ENCODE data around the gene PJVK. TPM values are rescaled to one million over a fixed set of nuclear protein-coding genes. Genes with fewer than 3 reads are reported as not detected.

Gene PJVK
- polyA plus RNA-seq, 1 experiment: 3.4 TPM

- Histone ChIP-seq H3K27ac (ENCODE audit: low read depth, low read length) (no peak overlapping the region), H3K4me3 (ENCODE audit: low read depth, low read length) (no peak overlapping the region), H3K27me3 (ENCODE audit: control insufficient read depth, insufficient read depth, low read length) (no peaks in the 10 kb centered on the region), H3K9me3 (ENCODE audit: control insufficient read depth, insufficient read depth, low read length) (no peaks in the 10 kb centered on the region)
- DNase-seq (ENCODE audit: low read depth, low spot score): no peak
- no peak for TF ChIP-seq CTCF (IDR thresholded peaks at IDR 0.05; ENCODE audit: low read depth, low read length)
- CTCF ChIA-PET: interaction anchor here (4.7 kb wide), 1 partner anchor 11 kb away, joined by 29 read pairs; no protein-coding TSS in a partner anchor
- POLR2A ChIA-PET: interaction anchor here (0.9 kb wide), 1 partner anchor 25 kb away, joined by 3 read pairs; the partner anchor contains the start of genes PJVK and PRKRA
These were observed 24.8 kb upstream of the PJVK start for GRCh38 chr2:178426388-178426787.

GRCh38 chr2:178427458-178427857, 23.7 kb upstream of the PJVK start:
- no peak overlapping the region for H3K27ac ChIP-seq (ENCODE audit: low read depth, low read length)
- POLR2A ChIA-PET: no interaction called here
- no peaks in the 10 kb centered on the region for H3K27me3 ChIP-seq (ENCODE audit: control insufficient read depth, insufficient read depth, low read length)
- no peak for DNase-seq (ENCODE audit: low read depth, low spot score)
- no peak for TF ChIP-seq CTCF (IDR thresholded peaks at IDR 0.05; ENCODE audit: low read depth, low read length)
- H3K9me3 ChIP-seq (ENCODE audit: control insufficient read depth, insufficient read depth, low read length): no peaks in the 10 kb centered on the region
- CTCF ChIA-PET: interaction anchor here (1.0 to 4.7 kb wide), 3 partner anchors 9 to 31 kb away, joined by 3 to 29 read pairs (median 23); no protein-coding TSS in a partner anchor
- H3K4me3 ChIP-seq (ENCODE audit: low read depth, low read length): no peak overlapping the region

GRCh38 chr2:178428396-178428806, 22.8 kb upstream of the PJVK start:
- CTCF ChIA-PET: interaction anchor here (1.0 to 4.7 kb wide), 4 partner anchors 10 to 316 kb away, joined by 3 to 29 read pairs (median 14); partner anchors contain the start of gene RBM45
- POLR2A ChIA-PET: interaction anchor here (1.1 kb wide), 1 partner anchor 23 kb away, joined by 3 read pairs; the partner anchor contains the start of genes PJVK and PRKRA
- Histone ChIP-seq H3K9me3 (ENCODE audit: control insufficient read depth, insufficient read depth, low read length) (no peaks in the 10 kb centered on the region), H3K27me3 (ENCODE audit: control insufficient read depth, insufficient read depth, low read length) (no peaks in the 10 kb centered on the region), H3K4me3 (ENCODE audit: low read depth, low read length) (no peak overlapping the region), H3K27ac (ENCODE audit: low read depth, low read length) (no peak overlapping the region)
- DNase-seq (ENCODE audit: low read depth, low spot score): no peak
- TF ChIP-seq CTCF (IDR thresholded peaks at IDR 0.05; ENCODE audit: low read depth, low read length): no peak

GRCh38 chr2:178429336-178429735, 21.8 kb upstream of the PJVK start:
- CTCF ChIA-PET: interaction anchor here (2.3 to 4.7 kb wide), 2 partner anchors 11 to 14 kb away, joined by 23 to 29 read pairs; no protein-coding TSS in a partner anchor

More at GRCh38 chr2:178429336-178429735, 21.8 kb upstream of the PJVK start:
- H3K4me3 ChIP-seq (ENCODE audit: low read depth, low read length): no peak overlapping the region
- no peaks in the 10 kb centered on the region for H3K9me3 ChIP-seq (ENCODE audit: control insufficient read depth, insufficient read depth, low read length)
- no peak for TF ChIP-seq CTCF (IDR thresholded peaks at IDR 0.05; ENCODE audit: low read depth, low read length)
- DNase-seq (ENCODE audit: low read depth, low spot score): no peak
- H3K27ac ChIP-seq (ENCODE audit: low read depth, low read length): no peak overlapping the region
- no peaks in the 10 kb centered on the region for H3K27me3 ChIP-seq (ENCODE audit: control insufficient read depth, insufficient read depth, low read length)
- POLR2A ChIA-PET: interaction anchor here (1.1 kb wide), 1 partner anchor 22 kb away, joined by 3 read pairs; the partner anchor contains the start of genes PJVK and PRKRA

All from AG04450 (cell line).